Endothelial cell of umbilical vein (primary cell): Measurements from ENCODE around the gene LCLAT1. TPM values are rescaled to one million over a fixed set of nuclear protein-coding genes. Genes with fewer than 3 reads are reported as not detected.

Experiments
- BruUV-seq: library from RNA; stranded (reverse); fragments of 400-500 nt; replicated peaks from 2 replicates; lab custom pipeline; 2021; lab: Mats Ljungman, UMichigan
- CTCF ChIA-PET: fragments of 300-600, 350-600 bp; sonication (Branson Sonifier 250); formaldehyde crosslinking; loops from one replicate; lab custom pipeline; 2021; ENCODE audit warnings: antibody characterized with exemption, inconsistent platforms; lab: Charles Lee
- POLR2A ChIA-PET: fragments of 300-600, 350-600 bp; sonication (Branson Sonifier 250); formaldehyde crosslinking; loops from one replicate; lab custom pipeline; 2021; ENCODE audit warnings: antibody characterized with exemption, inconsistent platforms; lab: Charles Lee
- DNase-seq: peaks from one replicate; pipeline ENCODE4 v3.0.0-alpha.2; 2011; ENCODE audit warnings: low read depth, low spot score
- FAIRE-seq: peaks from 2 replicates; lab custom pipeline; 2011; peaks lifted over from hg19 to GRCh38; lab: Jason Lieb, UNC
- H2AFZ ChIP-seq: 2 replicates; pipeline ENCODE4 v1.6.0; 2012; ENCODE audit warnings: low read depth, low read length, control low read depth, inconsistent platforms
- H3K27ac ChIP-seq: 2 replicates; pipeline ENCODE4 v1.5.1; 2011; ENCODE audit warnings: low read depth, mild to moderate bottlenecking, control low read depth, low read length, moderate library complexity; ENCODE audit not compliant: insufficient read depth
- H3K27me3 ChIP-seq, 2 experiments: 2 replicates each; pipeline versions ENCODE4 v1.6.0 to v1.6.1; 2011; ENCODE audit warnings: low read length in 2 of 2, mixed read lengths in 1 of 2; ENCODE audit not compliant: control insufficient read depth in 2 of 2, insufficient read depth in 2 of 2
- H3K36me3 ChIP-seq, 2 experiments: 2 replicates in 1 of 2; 3 replicates in 1 of 2; pipeline ENCODE4 v1.5.1; 2011; ENCODE audit warnings: low read length in 2 of 2, mild to moderate bottlenecking in 1 of 2, moderate library complexity in 1 of 2; ENCODE audit not compliant: control insufficient read depth in 2 of 2, insufficient read depth in 2 of 2; ENCODE audit errors: extremely low read depth in 1 of 2
- H3K4me1 ChIP-seq: 3 replicates; pipeline ENCODE4 v1.5.1; 2011; ENCODE audit warnings: mild to moderate bottlenecking, low read length; ENCODE audit not compliant: control insufficient read depth, insufficient read depth; ENCODE audit errors: extremely low read depth
- H3K4me2 ChIP-seq: 2 replicates; pipeline ENCODE4 v1.6.1; 2011; ENCODE audit warnings: low read length, control low read depth, mixed read lengths; ENCODE audit not compliant: insufficient read depth
- H3K4me3 ChIP-seq, 3 experiments: fragments of 200-600 bp in 1 of 3; sonication (generic), shearing (Covaris generic) in 1 of 3; replicated peaks in 1 of 3; 2 replicates each; pipeline ENCODE4 v1.5.1; 2011 to 2016; ENCODE audit warnings: control low read depth in 3 of 3, low read length in 3 of 3, mild to moderate bottlenecking in 2 of 3, inconsistent platforms in 1 of 3, low read depth in 1 of 3, moderate library complexity in 1 of 3; ENCODE audit not compliant: insufficient read depth in 1 of 3
- H3K79me2 ChIP-seq: 2 replicates; pipeline ENCODE4 v1.6.0; 2012; ENCODE audit warnings: low read length, inconsistent platforms; ENCODE audit not compliant: control insufficient read depth, insufficient read depth
- H3K9ac ChIP-seq: replicated peaks from 2 replicates; pipeline ENCODE3; 2011; ENCODE audit warnings: low read length, control low read depth; ENCODE audit not compliant: insufficient read depth; ENCODE audit errors: extremely low read depth
- H3K9me1 ChIP-seq: replicated peaks from 3 replicates; pipeline ENCODE4 v1.6.0; 2011; ENCODE audit warnings: mild to moderate bottlenecking, low read length; ENCODE audit not compliant: control insufficient read depth, insufficient read depth; ENCODE audit errors: extremely low read depth
- H3K9me3 ChIP-seq: replicated peaks from 2 replicates; pipeline ENCODE4 v1.5.1; 2012; ENCODE audit warnings: low read length, inconsistent platforms; ENCODE audit not compliant: control insufficient read depth, insufficient read depth
- H4K20me1 ChIP-seq: replicated peaks from 2 replicates; pipeline ENCODE3; 2011; ENCODE audit warnings: mild to moderate bottlenecking, low read length; ENCODE audit not compliant: control insufficient read depth, insufficient read depth; ENCODE audit errors: extremely low read depth
- CTCF ChIP-seq, 2 donors: IDR thresholded peaks; 1 replicate in 1 of 2; 2 replicates in 1 of 2; pipeline ENCODE4 v1.5.1; 2011; ENCODE audit warnings: low read length in 2 of 2, mild to moderate bottlenecking in 2 of 2, moderate library complexity in 2 of 2, control low read depth in 1 of 2, inconsistent platforms in 1 of 2, low read depth in 1 of 2; ENCODE audit not compliant: insufficient read depth in 1 of 2; ENCODE audit errors: extremely low read depth in 1 of 2
- EZH2 ChIP-seq: IDR thresholded peaks from 2 replicates; pipeline ENCODE4 v1.6.1; 2012; ENCODE audit warnings: borderline replicate concordance, low read depth, mild to moderate bottlenecking, moderate library complexity, low read length, inconsistent platforms; ENCODE audit not compliant: severe bottlenecking
- FOS ChIP-seq: IDR thresholded peaks from 2 replicates; pipeline ENCODE4 v1.6.1; 2011; ENCODE audit warnings: mild to moderate bottlenecking, low read length, moderate library complexity, borderline replicate concordance; ENCODE audit not compliant: insufficient read depth
- GATA2 ChIP-seq: IDR thresholded peaks from 2 replicates; pipeline ENCODE4 v1.7.0; 2011; ENCODE audit warnings: low read depth, mild to moderate bottlenecking, moderate library complexity, mixed read lengths, low read length; ENCODE audit not compliant: insufficient read length, insufficient read depth
- JUN ChIP-seq: IDR thresholded peaks from 2 replicates; pipeline ENCODE4 v1.6.1; 2011; ENCODE audit warnings: borderline replicate concordance, low read depth; ENCODE audit not compliant: insufficient read length, insufficient read depth
- MYC ChIP-seq: IDR thresholded peaks from one replicate; pipeline ENCODE4 v1.6.1; 2011; ENCODE audit warnings: mild to moderate bottlenecking, low read depth, low read length
- POLR2A ChIP-seq: IDR thresholded peaks from 2 replicates; pipeline ENCODE4 v1.6.1; 2012; ENCODE audit warnings: low read depth, mild to moderate bottlenecking, control low read depth, low read length
- POLR2AphosphoS5 ChIP-seq: IDR thresholded peaks from 2 replicates; pipeline ENCODE4 v1.6.1; 2012; ENCODE audit warnings: low read depth, mild to moderate bottlenecking, control low read depth, low read length, moderate library complexity; ENCODE audit not compliant: insufficient read depth
- dilution Hi-C: fragments of 300-500 bp; cut with MboI; formaldehyde crosslinking; loops from one replicate; pipeline ENCODE4 v1.15.0; 2019; ENCODE audit warnings: low sequenced_read_pairs; ENCODE audit not compliant: extremely low pct_ligation_motif_present
- intact Hi-C: fragments of 100-400 bp; cut with micrococcal nuclease; formaldehyde crosslinking; loops from one replicate; pipeline ENCODE4 v1.10.0; 2022
- polyA plus RNA-seq, 4 experiments: library from polyadenylated mRNA; depleted of rRNA in 3 of 4; stranded (reverse) in 3 of 4; unstranded in 1 of 4; fragments of >200 nt; gene quantifications; 2 replicates each; pipeline versions ENCODE4 v1.2.1 to v1.2.3, GENCODE V29; 2011 to 2012; ENCODE audit warnings: missing spikeins in 1 of 4
- total RNA-seq: library from RNA; stranded (reverse); gene quantifications from 2 replicates; pipeline ENCODE4 v1.2.3, GENCODE V29; 2021
- TF ChIP-seq, protein P1 (sequence below): IDR thresholded peaks from 2 replicates; pipeline ENCODE4 v1.6.1; 2011; ENCODE audit not compliant: insufficient read depth, insufficient read length

Gene LCLAT1
- total and polyA plus RNA-seq, 2 donors (not counting 3 experiments of a cell fraction or from before 2014, with no cell fraction given) = 6.1 to 20.8 TPM

GRCh38 chr2:30475542-30475941 lies 28.5 kb downstream of the LCLAT1 start:
- H2AFZ ChIP-seq = no peak overlapping the region
- H4K20me1 ChIP-seq = no peaks in the 10 kb centered on the region
- no peak overlapping the region for H3K4me3 ChIP-seq
- BruUV-seq = no TSS peak
- intact Hi-C loops (no loop called here), dilution Hi-C loops (no loop called here)
- no peak for DNase-seq
- H3K79me2 ChIP-seq = peaks cover 8% of the 10 kb centered on the region
- H3K9me1 ChIP-seq = no peaks in the 10 kb centered on the region
- H3K27me3 ChIP-seq = no peaks in the 10 kb centered on the region
- no peak overlapping the region for H3K9ac ChIP-seq
- no peaks in the 10 kb centered on the region for H3K9me3 ChIP-seq
- POLR2A ChIA-PET = no interaction called here
- FAIRE-seq = no peak
- H3K36me3 ChIP-seq = no peaks in the 10 kb centered on the region
- H3K27ac ChIP-seq = no peak overlapping the region
- CTCF ChIA-PET = interaction anchor here (1.1 to 2.3 kb wide), 3 partner anchors 11 to 267 kb away, joined by 3 to 10 read pairs (median 6); no protein-coding TSS in a partner anchor
- TF ChIP-seq GATA2 = no peak
- TF ChIP-seq JUN = no peak
- TF ChIP-seq EZH2 = no peak
- TF ChIP-seq POLR2AphosphoS5 = no peak
- no peak for TF ChIP-seq FOS
- TF ChIP-seq CTCF (IDR thresholded peaks at IDR 0.05; ENCODE audit: extremely low read depth in 1 of 2, insufficient read depth in 1 of 2, low read depth in 1 of 2, low read length in 2 of 2) = no peak
- TF ChIP-seq POLR2A = no peak
- TF ChIP-seq, protein P1, sequence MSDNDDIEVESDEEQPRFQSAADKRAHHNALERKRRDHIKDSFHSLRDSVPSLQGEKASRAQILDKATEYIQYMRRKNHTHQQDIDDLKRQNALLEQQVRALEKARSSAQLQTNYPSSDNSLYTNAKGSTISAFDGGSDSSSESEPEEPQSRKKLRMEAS = no peak
- no peak for TF ChIP-seq MYC
- no peak overlapping the region for H3K4me2 ChIP-seq
- H3K4me1 ChIP-seq = no peaks in the 10 kb centered on the region
